GM12892 (cell line): Measurements from ENCODE around the gene NKX2-8.

ENCODE experiments used
- POLR2A ChIP-seq: IDR thresholded peaks from 2 replicates; pipeline ENCODE4 v1.6.1; 2011; ENCODE audit warnings: low read depth, low read length, control low read depth
- POLR2AphosphoS5 ChIP-seq: IDR thresholded peaks from 2 replicates; pipeline ENCODE4 v1.6.1; 2011; ENCODE audit warnings: low read depth, low read length, control low read depth
- TAF1 ChIP-seq: IDR thresholded peaks from 2 replicates; pipeline ENCODE4 v1.6.1; 2011; ENCODE audit warnings: low read depth, mild to moderate bottlenecking, control low read depth, low read length, borderline replicate concordance

GRCh38 chr14:36579001-36579555, 3.3 kb downstream of the NKX2-8 start:
- TF ChIP-seq TAF1: no peak
- no peak for TF ChIP-seq POLR2AphosphoS5
- TF ChIP-seq POLR2A: no peak
